Measurements from ENCODE around the gene GLUD2.

DNA sequence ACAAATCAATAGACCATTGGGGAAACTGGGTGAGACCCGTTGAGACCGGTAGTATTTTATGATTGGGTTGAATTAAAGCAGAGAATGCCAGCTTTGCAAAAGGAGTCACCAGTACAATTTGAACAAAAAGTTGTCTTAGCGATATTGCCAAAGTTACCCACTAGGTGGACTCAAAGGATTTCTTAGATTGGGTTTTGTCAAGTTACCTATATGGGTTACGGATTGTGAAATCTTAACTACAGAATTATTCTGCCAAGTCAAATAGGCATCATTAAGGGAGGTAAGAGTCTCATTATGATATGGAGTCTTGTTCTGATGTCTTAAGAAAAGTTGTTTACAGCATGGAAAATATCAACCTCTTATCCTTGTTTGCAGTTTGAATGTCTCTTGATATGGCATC is 46.8 kb upstream of the GLUD2 start:
- TF ChIP-seq, protein P1, sequence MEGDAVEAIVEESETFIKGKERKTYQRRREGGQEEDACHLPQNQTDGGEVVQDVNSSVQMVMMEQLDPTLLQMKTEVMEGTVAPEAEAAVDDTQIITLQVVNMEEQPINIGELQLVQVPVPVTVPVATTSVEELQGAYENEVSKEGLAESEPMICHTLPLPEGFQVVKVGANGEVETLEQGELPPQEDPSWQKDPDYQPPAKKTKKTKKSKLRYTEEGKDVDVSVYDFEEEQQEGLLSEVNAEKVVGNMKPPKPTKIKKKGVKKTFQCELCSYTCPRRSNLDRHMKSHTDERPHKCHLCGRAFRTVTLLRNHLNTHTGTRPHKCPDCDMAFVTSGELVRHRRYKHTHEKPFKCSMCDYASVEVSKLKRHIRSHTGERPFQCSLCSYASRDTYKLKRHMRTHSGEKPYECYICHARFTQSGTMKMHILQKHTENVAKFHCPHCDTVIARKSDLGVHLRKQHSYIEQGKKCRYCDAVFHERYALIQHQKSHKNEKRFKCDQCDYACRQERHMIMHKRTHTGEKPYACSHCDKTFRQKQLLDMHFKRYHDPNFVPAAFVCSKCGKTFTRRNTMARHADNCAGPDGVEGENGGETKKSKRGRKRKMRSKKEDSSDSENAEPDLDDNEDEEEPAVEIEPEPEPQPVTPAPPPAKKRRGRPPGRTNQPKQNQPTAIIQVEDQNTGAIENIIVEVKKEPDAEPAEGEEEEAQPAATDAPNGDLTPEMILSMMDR (IDR thresholded peaks at IDR 0.05) = no peak
- TF ChIP-seq POLR2A (IDR thresholded peaks at IDR 0.05) = no peak

Measured in thyroid gland (tissue), 4 donors.